HG02798 (cell line): Measurements from ENCODE around the gene YAF2.

Experiments used
- ATAC-seq: cut with Tn5 transposase; IDR thresholded peaks from one replicate; pipeline ENCODE4 v1.9.1; 2021; ENCODE audit warnings: mild to moderate bottlenecking; ENCODE audit not compliant: unreplicated experiment, poor library complexity

Gene YAF2

DNA sequence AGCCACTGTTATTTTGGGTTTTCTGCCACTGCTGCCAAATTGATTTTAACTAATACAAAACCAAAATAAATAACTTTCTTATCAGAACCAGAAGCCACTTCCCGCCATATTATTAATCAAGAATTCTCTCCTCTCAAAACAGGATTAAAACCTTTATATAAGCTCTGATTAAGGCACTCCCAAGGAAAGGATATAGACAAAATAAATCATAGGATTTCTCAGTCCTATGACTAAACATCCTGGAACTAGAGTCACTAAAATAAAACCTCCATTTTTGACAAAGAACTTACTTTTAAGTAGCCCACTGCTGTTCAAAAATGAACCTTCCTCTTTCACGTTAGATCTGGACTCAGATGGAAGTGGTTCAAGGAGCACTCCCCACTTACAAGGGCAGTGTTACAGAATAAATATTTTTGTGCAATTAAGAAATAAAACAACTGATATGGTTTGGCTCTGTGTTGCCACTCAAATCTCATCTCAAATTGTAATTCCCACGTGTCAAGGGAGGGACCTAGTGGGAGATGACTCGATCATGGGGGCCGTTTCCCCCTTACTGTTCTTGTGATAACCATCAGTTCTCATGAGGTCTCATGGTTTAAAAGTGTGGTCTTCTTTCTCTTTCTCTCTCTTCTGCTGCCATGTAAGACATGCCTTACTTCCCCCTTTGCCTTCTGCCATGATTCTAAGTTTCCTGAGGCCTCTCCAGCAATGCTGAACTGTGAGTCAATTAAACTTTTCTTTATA lies 119.7 kb downstream of the YAF2 start:
- ATAC-seq, result no peak

DNA sequence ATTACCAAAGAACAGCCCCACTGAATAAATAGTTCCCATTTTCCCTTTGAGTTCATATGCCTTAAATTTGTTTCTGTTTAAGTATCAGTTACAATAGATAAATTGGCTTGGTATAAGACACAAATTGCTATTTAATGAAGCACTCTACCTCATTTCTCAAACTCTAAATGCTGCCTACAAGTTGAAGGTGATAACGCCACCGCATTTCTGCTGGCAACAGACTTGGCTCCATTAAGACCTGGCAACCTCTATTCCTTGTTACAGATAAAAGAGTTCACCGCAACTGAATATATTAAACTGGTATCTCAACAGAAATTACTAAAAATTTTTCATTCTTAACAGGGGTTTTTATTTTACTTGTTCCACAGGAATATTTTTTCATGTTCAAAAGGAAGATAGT lies 129.0 kb downstream of the YAF2 start:
- ATAC-seq, result no peak
